GM18517 (cell line): ENCODE results near the gene ANKLE1.

Experiments used
- ATAC-seq: cut with Tn5 transposase; IDR thresholded peaks from one replicate; pipeline ENCODE4 v1.9.1; 2021; ENCODE audit warnings: mild to moderate bottlenecking, moderate library complexity; ENCODE audit not compliant: unreplicated experiment

ANKLE1 gene

GRCh38 chr19:17325133-17325532, 43.4 kb downstream of the ANKLE1 start:
- ATAC-seq: no peak

- no peak for ATAC-seq
These were observed 44.3 kb downstream of the ANKLE1 start for GRCh38 chr19:17325881-17326594.

GRCh38 chr19:17326595-17326966, 44.9 kb downstream of the ANKLE1 start:
- ATAC-seq: no peak

GRCh38 chr19:17327068-17327653, 45.5 kb downstream of the ANKLE1 start:
- ATAC-seq: no peak

GRCh38 chr19:17327654-17328516, 46.2 kb downstream of the ANKLE1 start:
- ATAC-seq: no peak

GRCh38 chr19:17328517-17329365, 47.0 kb downstream of the ANKLE1 start:
- no peak for ATAC-seq

GRCh38 chr19:17329366-17330261, 47.9 kb downstream of the ANKLE1 start:
- ATAC-seq: no peak

- ATAC-seq: no peak
These were observed 48.8 kb downstream of the ANKLE1 start for GRCh38 chr19:17330262-17331044.

- no peak for ATAC-seq
These were observed 49.4 kb downstream of the ANKLE1 start for GRCh38 chr19:17331045-17331558.

- ATAC-seq: no peak
These were observed 50.6 kb downstream of the ANKLE1 start for GRCh38 chr19:17332360-17332676.

GRCh38 chr19:17332677-17333581, 51.2 kb downstream of the ANKLE1 start:
- no peak for ATAC-seq

GRCh38 chr19:17333611-17334413, 52.1 kb downstream of the ANKLE1 start:
- ATAC-seq: no peak

GRCh38 chr19:17334414-17335409, 53.0 kb downstream of the ANKLE1 start, which contains the start of gene ANO8:
TSS of gene ANO8 (minus strand) at chr19:17334855. CDS start at chr19:17334670, 185 bp downstream.
- ATAC-seq: peak; percentile 54

GRCh38 chr19:17335575-17335974, 53.9 kb downstream of the ANKLE1 start:
- no peak for ATAC-seq
